CD4-positive, alpha-beta T cell treated with Interferon gamma for 1 hour (primary cell): ENCODE results near the gene NOXA1.
"Not testable (repeated sequence)": the region's sequence is repeated elsewhere in the genome, so short reads cannot be mapped to it uniquely, and the experiment has no call there.

Source experiments
- DNase-seq: peaks from one replicate; pipeline ENCODE4 v3.0.0-alpha.2; 2020

The NOXA1 gene

GRCh38 chr9:137406085-137406760, 17.0 kb upstream of the NOXA1 start:
- DNase-seq, result no peak

- peak; percentile 51 for DNase-seq
Measured at GRCh38 chr9:137406876-137407589, 16.2 kb upstream of the NOXA1 start.

GRCh38 chr9:137407590-137408300, 15.4 kb upstream of the NOXA1 start:
- no peak for DNase-seq

GRCh38 chr9:137408651-137409405, 14.4 kb upstream of the NOXA1 start:
- no peak for DNase-seq

- no peak for DNase-seq
Measured at GRCh38 chr9:137409515-137409914, 13.7 kb upstream of the NOXA1 start.

- not testable (repeated sequence) for DNase-seq
Measured at GRCh38 chr9:137410236-137410890, 12.8 kb upstream of the NOXA1 start.

- DNase-seq, result no peak
Measured at GRCh38 chr9:137410891-137411249, 12.3 kb upstream of the NOXA1 start.

- no peak for DNase-seq
Measured at GRCh38 chr9:137411260-137411644, 11.9 kb upstream of the NOXA1 start.

GRCh38 chr9:137411645-137412380, 11.4 kb upstream of the NOXA1 start:
- peak; percentile 51 for DNase-seq

GRCh38 chr9:137412431-137412830, 10.8 kb upstream of the NOXA1 start:
- DNase-seq, result no peak

GRCh38 chr9:137415451-137415850, 7.7 kb upstream of the NOXA1 start:
- no peak for DNase-seq

GRCh38 chr9:137416006-137416562, 7.1 kb upstream of the NOXA1 start:
- DNase-seq, result no peak

- DNase-seq, result no peak
Measured at GRCh38 chr9:137416563-137417151, 6.5 kb upstream of the NOXA1 start.

GRCh38 chr9:137417161-137418021, 5.8 kb upstream of the NOXA1 start:
- no peak for DNase-seq

GRCh38 chr9:137421838-137422603, 1.2 kb upstream of the NOXA1 start:
- DNase-seq, result no peak

GRCh38 chr9:137423514-137424291, 510 bp downstream of the NOXA1 start:
- DNase-seq, result peak; percentile 42

GRCh38 chr9:137426018-137426681, 3.0 kb downstream of the NOXA1 start:
- no peak for DNase-seq
